GM19328 (cell line): ENCODE data around the gene C2orf68.
"Not testable (repeated sequence)": the region's sequence is repeated elsewhere in the genome, so short reads cannot be mapped to it uniquely, and the experiment has no call there.

Experiments
- ATAC-seq: cut with Tn5 transposase; IDR thresholded peaks from one replicate; pipeline ENCODE4 v1.9.1; 2021; ENCODE audit warnings: mild to moderate bottlenecking, moderate library complexity; ENCODE audit not compliant: unreplicated experiment

The C2orf68 gene

GRCh38 chr2:85611705-85612587, at the start of gene C2orf68:
Gene C2orf68 (minus strand): TSS chr2:85612066. CDS start chr2:85611984, 82 bp downstream.
- ATAC-seq, result peak; percentile 68

GRCh38 chr2:85661139-85661858, 49.4 kb upstream of the C2orf68 start:
- ATAC-seq, result no peak

- ATAC-seq, result no peak
These were observed 48.9 kb upstream of the C2orf68 start for GRCh38 chr2:85660725-85661124.

GRCh38 chr2:85660301-85660700, 48.4 kb upstream of the C2orf68 start:
- not testable (repeated sequence) for ATAC-seq

GRCh38 chr2:85659324-85659981, 47.6 kb upstream of the C2orf68 start:
- ATAC-seq, result no peak

DNA sequence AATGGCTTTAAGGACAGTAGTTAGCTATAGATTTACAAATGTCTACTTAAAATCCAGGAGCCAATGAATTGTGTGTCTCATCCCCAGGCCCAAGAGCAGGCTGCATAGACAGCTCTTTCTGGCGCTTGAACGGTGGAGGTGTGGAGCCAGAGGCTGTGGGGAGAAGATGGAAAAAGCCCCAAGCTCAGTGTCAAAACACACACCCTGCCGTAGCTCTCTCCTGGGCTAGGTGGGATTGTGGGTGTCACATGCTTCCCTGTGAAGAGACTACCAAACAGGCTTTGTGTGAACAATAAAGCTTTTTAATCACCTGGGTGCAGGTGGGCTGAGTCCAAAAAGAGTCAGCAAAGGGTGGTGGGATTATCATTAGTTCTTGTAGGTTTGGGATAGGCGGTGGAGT, 45.5 kb upstream of the C2orf68 start:
- ATAC-seq, result not testable (repeated sequence)

DNA sequence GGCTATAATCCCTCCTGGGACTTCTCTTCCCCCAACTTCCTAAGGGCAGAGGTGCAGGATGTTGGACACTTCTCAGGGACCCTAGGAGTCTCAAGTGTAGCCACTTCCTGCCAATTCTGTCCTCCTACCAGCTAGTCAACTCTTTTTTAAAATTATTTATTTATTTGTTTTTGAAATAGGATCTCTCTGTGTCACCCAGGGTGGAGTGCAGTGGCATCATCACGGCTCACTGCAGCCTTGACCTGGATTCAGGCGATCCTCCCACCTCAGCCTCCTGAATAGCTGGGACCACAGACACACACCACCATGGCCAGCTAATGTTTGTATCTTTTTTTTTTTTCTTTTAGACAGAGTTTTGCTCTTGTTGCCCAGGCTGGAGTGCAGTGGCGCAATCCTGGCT, 44.6 kb upstream of the C2orf68 start:
- ATAC-seq, result no peak

- no peak for ATAC-seq
These were observed 44.1 kb upstream of the C2orf68 start for GRCh38 chr2:85655961-85656417.

DNA sequence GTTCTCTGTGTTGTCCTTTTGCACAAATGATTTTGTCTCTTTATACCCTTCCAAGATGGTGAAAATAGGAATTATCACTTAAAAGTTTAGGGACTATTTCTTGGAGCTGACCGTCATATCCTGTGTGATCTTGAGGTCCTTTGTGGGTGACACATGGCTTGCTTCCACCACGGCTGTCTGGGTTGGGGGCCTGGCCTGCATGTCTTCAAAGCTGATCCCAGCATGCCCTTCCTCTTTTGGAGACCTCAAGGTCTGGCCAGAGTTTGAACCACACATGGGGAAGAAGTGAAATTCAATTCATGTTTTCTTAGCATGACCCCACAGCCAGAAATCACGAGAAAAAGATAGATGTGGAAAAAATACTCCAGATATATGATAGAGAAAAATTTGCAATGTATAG, 42.1 kb upstream of the C2orf68 start:
- no peak for ATAC-seq

- no peak for ATAC-seq
These were observed 40.2 kb upstream of the C2orf68 start for GRCh38 chr2:85652056-85652455.

- no peak for ATAC-seq
These were observed 39.2 kb upstream of the C2orf68 start for GRCh38 chr2:85651097-85651496.

DNA sequence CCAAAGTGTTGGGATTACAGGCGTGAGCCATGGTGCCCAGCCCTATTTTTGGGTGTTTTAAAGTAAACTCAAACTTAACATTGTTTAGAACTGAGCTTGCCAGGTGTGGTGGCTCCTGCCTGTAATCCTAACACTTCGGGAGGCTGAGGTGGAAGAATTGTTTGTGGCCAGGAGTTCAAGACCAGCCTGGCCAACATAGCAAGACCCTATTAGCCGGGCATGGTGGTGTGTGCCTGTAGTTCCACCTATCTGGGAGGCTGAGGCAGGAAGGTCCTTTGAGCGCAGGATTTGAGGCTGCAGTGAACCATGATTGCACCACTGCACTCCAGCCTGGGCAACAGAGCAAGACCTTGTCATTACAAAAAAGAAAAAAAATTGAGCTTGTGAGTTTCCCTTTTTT, 38.6 kb upstream of the C2orf68 start:
- no peak for ATAC-seq

GRCh38 chr2:85649201-85650190, 37.6 kb upstream of the C2orf68 start:
- no peak for ATAC-seq

GRCh38 chr2:85648619-85649018, 36.8 kb upstream of the C2orf68 start:
- no peak for ATAC-seq

DNA sequence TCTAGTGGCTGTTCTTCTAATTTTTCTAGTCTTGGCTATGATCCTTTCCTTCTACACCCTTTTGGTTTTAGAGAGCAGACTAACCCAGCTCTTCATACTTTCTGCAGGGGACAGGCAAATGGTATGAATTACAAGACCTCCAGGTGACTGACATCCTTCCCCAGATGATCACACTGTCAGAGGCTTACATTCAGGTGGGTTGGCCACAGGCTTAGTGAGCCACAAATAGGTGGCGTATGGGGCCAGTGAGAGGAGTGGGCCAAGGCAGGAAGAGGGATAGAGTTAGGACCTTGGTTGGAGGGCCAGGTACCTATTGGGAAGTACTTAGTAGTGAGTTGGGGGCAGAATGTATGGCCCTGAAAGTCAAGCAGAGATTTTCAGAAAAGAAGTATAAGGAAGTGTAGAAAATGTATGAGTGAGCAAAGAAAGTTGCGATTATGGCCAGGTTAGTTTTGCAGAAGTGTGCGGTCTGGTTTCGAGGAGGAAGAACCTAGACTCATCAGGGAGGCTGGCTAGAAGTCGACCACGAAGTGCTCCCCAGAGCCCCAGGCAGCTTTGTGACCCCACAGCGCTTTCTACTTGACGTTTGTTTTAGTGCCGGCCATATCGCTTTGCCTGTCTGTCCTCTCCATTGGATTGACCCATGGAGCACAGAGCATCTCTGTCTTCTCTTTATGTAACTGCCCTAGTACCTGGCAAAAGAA, 36.1 kb upstream of the C2orf68 start:
- peak; percentile 65 for ATAC-seq

DNA sequence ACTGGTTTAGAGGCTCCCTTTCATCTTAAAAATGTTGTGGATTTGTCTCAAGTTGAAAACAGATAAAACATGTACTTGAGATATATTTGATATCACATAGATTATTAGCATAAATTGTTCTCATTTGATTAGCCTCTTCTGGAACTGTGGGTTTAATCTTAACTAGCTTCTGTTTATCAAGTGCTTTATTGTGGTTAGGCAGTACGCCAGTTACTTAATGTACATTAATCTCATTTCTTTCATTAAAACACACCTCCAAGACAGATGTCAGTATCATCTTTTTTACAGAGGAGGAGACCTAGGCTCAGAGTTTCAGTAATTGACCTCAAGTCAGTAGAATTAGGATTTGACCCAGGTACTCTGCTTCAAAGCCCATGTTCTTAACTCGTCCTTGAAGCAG, 34.3 kb upstream of the C2orf68 start:
- no peak for ATAC-seq

GRCh38 chr2:85644909-85645308, 33.0 kb upstream of the C2orf68 start:
- ATAC-seq, result no peak

- no peak for ATAC-seq
These were observed 30.9 kb upstream of the C2orf68 start for GRCh38 chr2:85642725-85643124.

DNA sequence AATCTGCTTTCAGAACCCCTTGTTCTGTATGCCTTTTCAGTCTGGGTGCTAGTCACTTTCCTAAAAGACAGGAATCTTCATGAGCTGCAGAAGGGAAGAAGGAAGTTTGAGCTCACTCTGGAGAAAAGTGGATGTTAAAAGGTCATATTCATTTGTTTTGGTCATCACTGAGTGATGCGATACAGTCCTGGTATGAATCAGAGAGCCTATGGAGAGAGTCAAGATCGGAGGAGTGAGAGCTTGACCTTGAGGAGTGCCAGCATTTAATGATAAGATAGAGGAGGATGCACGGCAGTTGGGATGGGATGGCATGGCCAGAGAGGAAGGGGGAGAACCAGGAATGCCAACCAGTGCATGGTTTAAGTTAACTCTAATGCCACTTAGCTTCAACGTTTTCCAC, 23.8 kb upstream of the C2orf68 start:
- no peak for ATAC-seq

DNA sequence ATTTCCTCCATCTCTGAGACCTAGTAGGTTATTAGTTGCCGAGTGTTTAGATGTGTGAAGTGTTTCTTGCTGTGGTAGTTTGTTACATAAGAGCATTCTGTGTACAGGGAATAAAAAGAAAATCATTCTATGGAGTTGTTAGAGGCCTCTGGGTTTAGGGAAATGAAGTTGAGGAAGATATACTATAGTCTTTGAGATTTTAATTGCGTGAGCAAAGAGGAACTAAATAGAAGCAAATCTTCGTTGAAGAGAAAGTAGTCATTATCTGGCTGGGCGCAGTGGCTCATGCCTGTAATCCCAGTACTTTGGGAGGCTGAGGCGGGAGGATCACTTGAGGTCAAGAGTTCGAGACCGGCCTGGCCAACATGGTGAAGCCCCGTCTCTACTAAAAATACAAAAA, 23.1 kb upstream of the C2orf68 start:
- ATAC-seq, result no peak
